GM21367 (cell line): ENCODE results near the gene ABCA13.
"Not testable (repeated sequence)": the region's sequence is repeated elsewhere in the genome, so short reads cannot be mapped to it uniquely, and the experiment has no call there.

Source experiments
- ATAC-seq: cut with Tn5 transposase; IDR thresholded peaks from one replicate; pipeline ENCODE4 v1.9.1; 2021; ENCODE audit not compliant: unreplicated experiment

The ABCA13 gene

GRCh38 chr7:48171202-48171601, at the start of gene ABCA13:
Gene ABCA13 (plus strand): TSS chr7:48171458. CDS start chr7:48171484, 26 bp downstream.
- ATAC-seq = no peak

GRCh38 chr7:48126037-48126436, 45.2 kb upstream of the ABCA13 start:
- ATAC-seq = no peak

GRCh38 chr7:48130658-48131108, 40.6 kb upstream of the ABCA13 start:
- no peak for ATAC-seq

- no peak for ATAC-seq
Observed at GRCh38 chr7:48132792-48133191, 38.5 kb upstream of the ABCA13 start.

- no peak for ATAC-seq
Observed at GRCh38 chr7:48139459-48139858, 31.8 kb upstream of the ABCA13 start.

GRCh38 chr7:48140001-48140681, 31.1 kb upstream of the ABCA13 start:
- ATAC-seq = no peak

- ATAC-seq = no peak
Observed at GRCh38 chr7:48141521-48141920, 29.7 kb upstream of the ABCA13 start.

GRCh38 chr7:48144291-48144768, 26.9 kb upstream of the ABCA13 start:
- no peak for ATAC-seq

GRCh38 chr7:48147078-48147591, 24.1 kb upstream of the ABCA13 start:
- ATAC-seq = no peak

- ATAC-seq = not testable (repeated sequence)
Observed at GRCh38 chr7:48147690-48148089, 23.6 kb upstream of the ABCA13 start.

GRCh38 chr7:48148311-48148710, 22.9 kb upstream of the ABCA13 start:
- ATAC-seq = no peak

- no peak for ATAC-seq
Observed at GRCh38 chr7:48149058-48149457, 22.2 kb upstream of the ABCA13 start.

GRCh38 chr7:48150086-48150485, 21.2 kb upstream of the ABCA13 start:
- ATAC-seq = no peak

- ATAC-seq = peak; percentile 55
Observed at GRCh38 chr7:48154792-48155413, 16.4 kb upstream of the ABCA13 start.

GRCh38 chr7:48158404-48158803, 12.9 kb upstream of the ABCA13 start:
- ATAC-seq = no peak

- ATAC-seq = no peak
Observed at GRCh38 chr7:48161407-48162125, 9.7 kb upstream of the ABCA13 start.

- ATAC-seq = no peak
Observed at GRCh38 chr7:48165157-48165556, 6.1 kb upstream of the ABCA13 start.

- ATAC-seq = no peak
Observed at GRCh38 chr7:48168159-48168558, 3.1 kb upstream of the ABCA13 start.

- ATAC-seq = no peak
Observed at GRCh38 chr7:48170506-48170905, 752 bp upstream of the ABCA13 start.

- ATAC-seq = no peak
Observed at GRCh38 chr7:48173313-48173712, 2.1 kb downstream of the ABCA13 start.

GRCh38 chr7:48173756-48174382, 2.6 kb downstream of the ABCA13 start:
- no peak for ATAC-seq
